MCF 10A (cell line): ENCODE data around the gene GLDC. TPM values are rescaled to one million over a fixed set of nuclear protein-coding genes. Genes with fewer than 3 reads are reported as not detected.
A peak's percentile ranks its signal among the peaks of the same experiment; 100 is the strongest.
"Not testable (repeated sequence)": the region's sequence is repeated elsewhere in the genome, so short reads cannot be mapped to it uniquely, and the experiment has no call there.

Experiments
- BruUV-seq: library from RNA; stranded (reverse); fragments of 400-500 nt; replicated peaks from 2 replicates; lab custom pipeline; 2021; lab: Mats Ljungman, UMichigan
- CTCF ChIA-PET: fragments of 300-600 bp; sonication (Branson Sonifier 250); formaldehyde crosslinking; extraction: SDS; loops from one replicate; lab custom pipeline; 2021; ENCODE audit warnings: antibody characterized with exemption, inconsistent platforms; lab: Yijun Ruan, JAX
- POLR2A ChIA-PET: fragments of 300-600, 350-650 bp; sonication (Branson Sonifier 250); formaldehyde crosslinking; extraction: SDS; loops from one replicate; lab custom pipeline; 2020; ENCODE audit warnings: antibody characterized with exemption, inconsistent platforms; lab: Yijun Ruan, JAX
- DNase-seq: peaks from one replicate; pipeline ENCODE4 v3.0.0-alpha.2; 2018; ENCODE audit not compliant: unreplicated experiment
- H3K27ac Mint-ChIP-seq: one replicate; pipeline ENCODE4 v1.8.0; 2022; ENCODE audit warnings: mild to moderate bottlenecking, low read depth, mixed read lengths; ENCODE audit not compliant: unreplicated experiment
- H3K27me3 Mint-ChIP-seq: one replicate; pipeline ENCODE4 v1.8.0; 2022; ENCODE audit warnings: mixed read lengths; ENCODE audit not compliant: insufficient read depth, unreplicated experiment
- H3K36me3 Mint-ChIP-seq: one replicate; pipeline ENCODE4 v1.8.0; 2022; ENCODE audit warnings: mild to moderate bottlenecking, moderate library complexity, mixed read lengths; ENCODE audit not compliant: insufficient read depth, unreplicated experiment
- H3K4me1 Mint-ChIP-seq: one replicate; pipeline ENCODE4 v1.8.0; 2022; ENCODE audit warnings: mixed read lengths; ENCODE audit not compliant: insufficient read depth, unreplicated experiment
- H3K4me3 Mint-ChIP-seq: one replicate; pipeline ENCODE4 v1.8.0; 2022; ENCODE audit warnings: mild to moderate bottlenecking, moderate library complexity, mixed read lengths; ENCODE audit not compliant: unreplicated experiment
- H3K9me3 Mint-ChIP-seq: one replicate; pipeline ENCODE4 v1.8.0; 2022; ENCODE audit warnings: mixed read lengths; ENCODE audit not compliant: unreplicated experiment
- intact Hi-C: fragments of 100-400 bp; cut with micrococcal nuclease; formaldehyde crosslinking; loops from 2 replicates; pipeline ENCODE4 v1.14.1; 2022
- total RNA-seq: library from RNA; stranded (reverse); gene quantifications from 2 replicates; pipeline ENCODE4 v1.2.3, GENCODE V29; 2022
- TF ChIP-seq, protein P1 (sequence below): fragments of 200-600 bp; IDR thresholded peaks from one replicate; pipeline ENCODE4 v1.8.0; 2022; ENCODE audit warnings: antibody characterized with exemption, mild to moderate bottlenecking; ENCODE audit not compliant: unreplicated experiment

The GLDC gene
- total RNA-seq, 1 experiment from 2014 or later: 2.9 TPM

DNA sequence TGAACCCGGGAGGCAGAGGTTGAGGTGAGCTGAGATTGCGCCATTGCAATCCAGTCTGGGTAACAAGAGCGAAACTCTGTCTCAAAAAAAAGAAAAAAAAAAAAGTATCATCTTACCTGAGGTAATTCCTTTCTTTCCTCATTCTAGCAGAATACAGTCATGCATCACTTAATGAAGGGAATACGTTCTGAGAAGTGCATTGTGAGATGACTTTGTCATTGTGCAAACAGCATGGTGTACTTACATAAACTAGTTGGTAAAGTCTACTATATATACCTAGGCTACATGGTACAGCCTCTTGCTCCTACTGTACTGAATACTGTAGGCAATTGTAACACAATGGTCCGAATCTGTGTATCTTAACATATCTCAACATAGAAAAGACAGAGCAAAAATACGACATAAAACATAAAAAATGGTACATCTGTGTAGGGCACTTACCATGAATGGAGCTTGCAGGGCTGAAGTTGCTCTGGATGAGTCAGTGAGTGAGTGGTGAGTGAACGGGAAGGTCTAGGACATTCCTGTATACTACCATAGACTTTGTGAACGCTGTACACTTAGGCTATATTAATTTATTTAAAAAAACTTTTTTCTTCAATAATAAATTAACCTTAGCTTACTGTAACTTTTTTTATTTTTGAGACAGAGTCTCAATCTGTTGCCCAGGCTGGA, 100.4 kb downstream of the GLDC start:
- Mint-ChIP-seq H3K27me3 (no peaks in the 10 kb centered on the region), H3K36me3 (peaks cover 6% of the 10 kb centered on the region), H3K27ac (no peak overlapping the region), H3K4me3 (no peak overlapping the region), H3K9me3 (no peaks in the 10 kb centered on the region), H3K4me1 (no peaks in the 10 kb centered on the region)
- TF ChIP-seq, protein P1, sequence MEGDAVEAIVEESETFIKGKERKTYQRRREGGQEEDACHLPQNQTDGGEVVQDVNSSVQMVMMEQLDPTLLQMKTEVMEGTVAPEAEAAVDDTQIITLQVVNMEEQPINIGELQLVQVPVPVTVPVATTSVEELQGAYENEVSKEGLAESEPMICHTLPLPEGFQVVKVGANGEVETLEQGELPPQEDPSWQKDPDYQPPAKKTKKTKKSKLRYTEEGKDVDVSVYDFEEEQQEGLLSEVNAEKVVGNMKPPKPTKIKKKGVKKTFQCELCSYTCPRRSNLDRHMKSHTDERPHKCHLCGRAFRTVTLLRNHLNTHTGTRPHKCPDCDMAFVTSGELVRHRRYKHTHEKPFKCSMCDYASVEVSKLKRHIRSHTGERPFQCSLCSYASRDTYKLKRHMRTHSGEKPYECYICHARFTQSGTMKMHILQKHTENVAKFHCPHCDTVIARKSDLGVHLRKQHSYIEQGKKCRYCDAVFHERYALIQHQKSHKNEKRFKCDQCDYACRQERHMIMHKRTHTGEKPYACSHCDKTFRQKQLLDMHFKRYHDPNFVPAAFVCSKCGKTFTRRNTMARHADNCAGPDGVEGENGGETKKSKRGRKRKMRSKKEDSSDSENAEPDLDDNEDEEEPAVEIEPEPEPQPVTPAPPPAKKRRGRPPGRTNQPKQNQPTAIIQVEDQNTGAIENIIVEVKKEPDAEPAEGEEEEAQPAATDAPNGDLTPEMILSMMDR: no peak
- intact Hi-C loops: no loop called here
- ChIA-PET CTCF (interaction anchor here (0.7 kb wide), 3 partner anchors 14 to 737 kb away, joined by 3 to 5 read pairs (median 3); no protein-coding TSS in a partner anchor), POLR2A (no interaction called here)
- no TSS peak for BruUV-seq
- peak; percentile 59 for DNase-seq

DNA sequence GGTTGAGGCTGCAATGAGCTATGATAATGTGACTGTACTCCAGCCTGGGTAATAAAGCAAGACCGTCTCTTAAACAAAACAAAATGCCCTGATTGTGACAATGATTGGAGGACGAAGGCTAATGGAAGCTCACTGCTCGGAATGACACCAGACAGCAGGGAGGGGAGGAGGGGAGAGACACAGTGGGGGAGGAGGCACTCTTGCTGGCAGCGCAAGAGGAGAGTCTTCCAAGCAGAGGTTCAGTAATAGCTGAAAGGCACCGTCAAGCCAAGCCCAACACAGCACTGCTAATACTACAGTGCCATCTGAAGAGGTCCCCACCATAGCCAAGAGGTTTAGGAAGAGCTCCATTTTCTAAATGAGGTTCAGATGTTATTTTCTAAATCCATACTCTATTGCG, 102.3 kb downstream of the GLDC start:
- POLR2A ChIA-PET: interaction anchor here (0.7 kb wide), 1 partner anchor 385 kb away, joined by 3 read pairs; no protein-coding TSS in a partner anchor
- TF ChIP-seq, protein P1: no peak
- CTCF ChIA-PET: interaction anchor here (0.6 to 1.5 kb wide), 5 partner anchors 18 to 539 kb away, joined by 3 to 5 read pairs (median 3); no protein-coding TSS in a partner anchor
- intact Hi-C loops: no loop called here
- DNase-seq: no peak
- Mint-ChIP-seq H3K4me1 (peaks cover 4% of the 10 kb centered on the region), H3K27ac (no peak overlapping the region), H3K4me3 (no peak overlapping the region), H3K9me3 (no peaks in the 10 kb centered on the region), H3K27me3 (no peaks in the 10 kb centered on the region), H3K36me3 (peaks cover 6% of the 10 kb centered on the region)
- BruUV-seq: no TSS peak

DNA sequence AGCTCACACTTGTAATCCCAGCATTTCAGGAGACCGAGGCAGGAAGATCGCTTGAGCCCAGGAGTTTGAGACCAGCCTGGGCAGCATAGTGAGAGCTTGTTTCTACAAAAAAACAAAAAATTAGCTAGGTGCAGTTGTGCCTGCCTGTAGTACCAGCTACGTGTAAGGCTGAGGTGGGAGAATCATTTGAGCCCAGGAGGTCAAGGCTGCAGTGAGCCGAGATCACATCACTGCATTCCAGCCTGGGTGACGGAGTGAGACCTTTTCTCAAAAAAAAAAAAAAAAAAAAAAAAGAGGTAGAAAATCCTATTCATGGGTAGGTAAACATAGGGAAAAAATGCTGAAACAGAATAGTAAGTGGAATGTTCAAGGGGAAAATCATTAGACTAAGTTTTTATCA, 102.9 kb downstream of the GLDC start:
- H3K27me3 Mint-ChIP-seq, H3K4me1 Mint-ChIP-seq, intact Hi-C loops, H3K4me3 Mint-ChIP-seq, DNase-seq, H3K9me3 Mint-ChIP-seq, H3K27ac Mint-ChIP-seq, BruUV-seq, H3K36me3 Mint-ChIP-seq: not testable (repeated sequence)
- ChIA-PET POLR2A (interaction anchor here (0.7 kb wide), 1 partner anchor 386 kb away, joined by 3 read pairs; no protein-coding TSS in a partner anchor), CTCF (interaction anchor here (0.6 to 1.5 kb wide), 3 partner anchors 10 to 538 kb away, joined by 3 to 5 read pairs (median 4); no protein-coding TSS in a partner anchor)

DNA sequence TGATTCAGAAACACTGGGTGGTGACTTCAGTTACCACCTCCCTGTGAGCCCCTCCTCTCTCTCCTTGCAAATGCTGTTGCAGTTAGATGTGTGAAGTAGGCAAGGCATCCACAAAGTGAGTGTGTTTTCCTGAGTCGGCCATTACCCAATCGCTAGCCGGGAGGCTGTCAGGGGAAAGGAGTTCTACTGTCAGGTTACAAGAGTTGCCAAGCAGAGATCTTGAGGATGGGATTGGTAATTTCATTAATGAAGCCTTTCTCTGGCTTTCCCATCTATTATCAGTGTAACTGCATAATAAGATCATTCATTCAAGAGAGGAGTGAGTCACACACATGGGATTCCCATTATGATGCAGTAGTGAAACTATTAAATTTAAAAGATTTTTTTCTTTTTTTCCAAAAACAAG, 106.9 kb downstream of the GLDC start:
- no peaks in the 10 kb centered on the region for H3K36me3 Mint-ChIP-seq
- CTCF ChIA-PET: interaction anchor here (1.0 kb wide), 1 partner anchor 37 kb away, joined by 3 read pairs; no protein-coding TSS in a partner anchor
- peak overlapping the region; percentile 6 for H3K27ac Mint-ChIP-seq
- TF ChIP-seq, protein P1: no peak
- no peak overlapping the region for H3K4me3 Mint-ChIP-seq
- no peaks in the 10 kb centered on the region for H3K9me3 Mint-ChIP-seq
- peak; percentile 38 for DNase-seq
- no peaks in the 10 kb centered on the region for H3K27me3 Mint-ChIP-seq
- intact Hi-C loops: no loop called here
- H3K4me1 Mint-ChIP-seq: peaks cover 8% of the 10 kb centered on the region
- POLR2A ChIA-PET: interaction anchor here (1.0 kb wide), 1 partner anchor 28 kb away, joined by 3 read pairs; no protein-coding TSS in a partner anchor
- no TSS peak for BruUV-seq
